T-cell (primary cell): ENCODE measurements around the gene B3GAT3. TPM values are rescaled to one million over a fixed set of nuclear protein-coding genes. Genes with fewer than 3 reads are reported as not detected.
"Not testable (repeated sequence)": the region's sequence is repeated elsewhere in the genome, so short reads cannot be mapped to it uniquely, and the experiment has no call there.

Source experiments
- ATAC-seq, 4 experiments: fragments of 200-7000 bp in 3 of 4; fragments of 150-1000 bp in 1 of 4; cut with Tn5 transposase; replicated peaks in 1 of 4; 1 replicate in 3 of 4; 2 replicates in 1 of 4; pipeline ENCODE4 v1.10.0; 2021; ENCODE audit warnings: moderate library complexity in 3 of 4, mild to moderate bottlenecking in 2 of 4, moderate number of reproducible peaks in 1 of 4
- CTCF ChIA-PET, 2 donors: fragments of 300-600 bp; sonication (Branson Sonifier 250); formaldehyde crosslinking; loops; one replicate each; lab custom pipeline; 2022; ENCODE audit warnings: antibody characterized with exemption in 2 of 2; lab: Charles Lee
- POLR2A ChIA-PET, 2 donors: fragments of 300-600 bp; sonication (Branson Sonifier 250); formaldehyde crosslinking; loops; one replicate each; lab custom pipeline; 2022; ENCODE audit warnings: antibody characterized with exemption in 2 of 2; lab: Charles Lee
- DNase-seq, 35 experiments: peaks; one replicate each; pipeline versions ENCODE4 v3.0.0 to v3.0.0-alpha.2; 2013 to 2023
- H3K27ac ChIP-seq: one replicate; pipeline ENCODE4 v1.5.1; 2013; ENCODE audit warnings: low read length
- H3K27me3 ChIP-seq, 2 experiments: replicated peaks in 1 of 2; 1 replicate in 1 of 2; 2 replicates in 1 of 2; pipeline versions ENCODE4 v1.6.1 to v1.7.0; 2013; ENCODE audit warnings: low read length in 1 of 2, mixed read lengths in 1 of 2; ENCODE audit not compliant: control insufficient read depth in 2 of 2, insufficient read depth in 2 of 2; ENCODE audit errors: extremely low read depth in 1 of 2
- H3K36me3 ChIP-seq, 2 donors: 1 replicate in 1 of 2; 2 replicates in 1 of 2; pipeline versions ENCODE4 v1.6.1 to v1.7.0; 2013; ENCODE audit warnings: low read length in 1 of 2; ENCODE audit not compliant: control insufficient read depth in 2 of 2, insufficient read depth in 1 of 2; ENCODE audit errors: extremely low read depth in 1 of 2
- H3K4me1 ChIP-seq, 2 experiments: 1 replicate in 1 of 2; 2 replicates in 1 of 2; pipeline versions ENCODE4 v1.6.1 to v1.7.0; 2013; ENCODE audit warnings: low read length in 2 of 2, mixed read lengths in 1 of 2; ENCODE audit not compliant: insufficient read depth in 2 of 2, control insufficient read depth in 1 of 2; ENCODE audit errors: extremely low read depth in 1 of 2
- H3K4me3 ChIP-seq, 2 donors: 1 replicate in 1 of 2; 2 replicates in 1 of 2; pipeline versions ENCODE4 v1.5.1 to v1.7.0; 2013; ENCODE audit warnings: mild to moderate bottlenecking in 2 of 2, low read length in 1 of 2, moderate library complexity in 1 of 2; ENCODE audit not compliant: control insufficient read depth in 1 of 2; ENCODE audit errors: extremely low read depth in 1 of 2
- H3K9me3 ChIP-seq: 2 replicates; pipeline ENCODE4 v1.7.0; 2013
- H3K27ac Mint-ChIP-seq, 2 donors: one replicate each; pipeline ENCODE4 v1.8.0; 2020 to 2021; ENCODE audit warnings: mild to moderate bottlenecking in 2 of 2, mixed read lengths in 2 of 2
- H3K27me3 Mint-ChIP-seq, 2 donors: one replicate each; pipeline ENCODE4 v1.8.0; 2021 to 2022; ENCODE audit warnings: mixed read lengths in 2 of 2
- H3K36me3 Mint-ChIP-seq: one replicate; pipeline ENCODE4 v1.8.0; 2021; ENCODE audit warnings: mixed read lengths
- H3K4me1 Mint-ChIP-seq, 3 donors: one replicate each; pipeline ENCODE4 v1.8.0; 2020 to 2022; ENCODE audit warnings: mixed read lengths in 3 of 3, mild to moderate bottlenecking in 1 of 3
- H3K4me3 Mint-ChIP-seq, 3 donors: one replicate each; pipeline ENCODE4 v1.8.0; 2020 to 2022; ENCODE audit warnings: mild to moderate bottlenecking in 3 of 3, mixed read lengths in 3 of 3, moderate library complexity in 3 of 3
- H3K9me3 Mint-ChIP-seq, 3 donors: one replicate each; pipeline ENCODE4 v1.8.0; 2020 to 2022; ENCODE audit warnings: mixed read lengths in 3 of 3
- WGBS: methylation state at CpG from one replicate; pipeline ENCODE4 v1.1.5; 2013; ENCODE audit warnings: missing lambda C conversion rate; ENCODE audit not compliant: insufficient coverage; 5-methylcytosine and 5-hydroxymethylcytosine counted together
- total RNA-seq, 35 experiments: library from RNA in 6 of 35; stranded (reverse) in 6 of 35; fragments of 120-200 nt in 1 of 35; gene quantifications; one replicate each; pipeline versions ENCODE4 v1.2.1 to v1.2.4 and lab custom pipeline; 2013 to 2026

The B3GAT3 gene
- total RNA-seq, 5 donors from 2014 or later (not counting 1 experiment from before 2014, with no cell fraction given): 59.0 to 94.5 (median 90.5) TPM

GRCh38 chr11:62652161-62653006, 30.6 kb upstream of the B3GAT3 start:
- ATAC-seq (peak; percentile 5 to 11 (median 8)), DNase-seq (peak in 9 of 35 experiments; percentile 16 to 72 (median 40))
- peaks cover 4% of the 10 kb centered on the region for H3K36me3 Mint-ChIP-seq
- WGBS: 0% methylated on average over 7 of the region's 16 CpGs
- H3K9me3 Mint-ChIP-seq: no peaks in the 10 kb centered on the region
- CTCF ChIA-PET: interaction anchor here in 1 of 2 donors (0.5 to 1.0 kb wide), 4 partner anchors 13 to 272 kb away, joined by 3 to 6 read pairs (median 4); partner anchors contain the start of genes C11orf98 and CSKMT
- H3K27me3 Mint-ChIP-seq: no peaks in the 10 kb centered on the region
- Histone ChIP-seq H3K4me1 (peaks cover 7 to 42% of the 10 kb centered on the region in 2 experiments), H3K36me3 (peaks cover 9 to 25% of the 10 kb centered on the region in 2 donors), H3K27me3 (no peaks in the 10 kb centered on the region), H3K9me3 (no peaks in the 10 kb centered on the region), H3K27ac (peak overlapping the region; percentile 63), H3K4me3 (peak overlapping the region; percentile 69 to 95)
- peak overlapping the region; percentile 87 to 97 (median 88) for H3K4me3 Mint-ChIP-seq
- POLR2A ChIA-PET: interaction anchor here (0.6 to 1.4 kb wide), 5 partner anchors 9 to 61 kb away, joined by 3 to 28 read pairs (median 4); partner anchors contain the start of genes C11orf98 (in 2 of the 2), CSKMT (in 2 of the 2) and TUT1 (in 1 of the 2)
- peaks cover 19 to 28% (median 19%) of the 10 kb centered on the region in 3 donors for H3K4me1 Mint-ChIP-seq
- peak overlapping the region; percentile 85 to 90 for H3K27ac Mint-ChIP-seq

- H3K9me3 ChIP-seq, H3K27me3 Mint-ChIP-seq, H3K9me3 Mint-ChIP-seq, CTCF ChIA-PET, H3K4me3 ChIP-seq, H3K36me3 Mint-ChIP-seq, H3K27me3 ChIP-seq, DNase-seq, H3K4me3 Mint-ChIP-seq, H3K27ac ChIP-seq, ATAC-seq: not testable (repeated sequence)
- Histone ChIP-seq H3K4me1 (peaks cover 13 to 58% of the 10 kb centered on the region in 2 experiments), H3K36me3 (peaks cover 9 to 26% of the 10 kb centered on the region in 2 donors)
- 98% methylated on average over 7 of the region's 12 CpGs for WGBS
- peak overlapping the region in 1 of 2 donors; percentile 34 for H3K27ac Mint-ChIP-seq
- H3K4me1 Mint-ChIP-seq: peaks cover 32 to 39% (median 35%) of the 10 kb centered on the region in 3 donors
- POLR2A ChIA-PET: interaction anchor here (0.6 kb wide), 2 partner anchors 16 to 682 kb away, joined by 4 read pairs; no protein-coding TSS in a partner anchor
These were observed 28.5 kb upstream of the B3GAT3 start for GRCh38 chr11:62650283-62650682.

GRCh38 chr11:62649486-62649885, 27.7 kb upstream of the B3GAT3 start:
- Histone ChIP-seq H3K4me1 (peaks cover 16 to 65% of the 10 kb centered on the region in 2 experiments), H3K27me3 (no peaks in the 10 kb centered on the region), H3K9me3 (no peaks in the 10 kb centered on the region), H3K36me3 (peaks cover 9 to 27% of the 10 kb centered on the region in 2 donors), H3K27ac (no peak overlapping the region), H3K4me3 (no peak overlapping the region)
- Mint-ChIP-seq H3K4me3 (no peak overlapping the region), H3K36me3 (peaks cover 4% of the 10 kb centered on the region), H3K27ac (no peak overlapping the region), H3K27me3 (no peaks in the 10 kb centered on the region), H3K9me3 (no peaks in the 10 kb centered on the region), H3K4me1 (peaks cover 38 to 45% (median 42%) of the 10 kb centered on the region in 3 donors)
- ChIA-PET POLR2A (interaction anchor here (0.6 to 1.1 kb wide), 3 partner anchors 11 to 19 kb away, joined by 3 to 6 read pairs (median 4); partner anchors contain the start of genes C11orf98 (in 1 of the 2) and CSKMT (in 1 of the 2)), CTCF (no interaction called here)
- ATAC-seq: no peak
- WGBS: 98% methylated on average over 8 of the region's 11 CpGs
- no peak for DNase-seq

- CTCF ChIA-PET: no interaction called here
- Mint-ChIP-seq H3K9me3 (no peaks in the 10 kb centered on the region), H3K27me3 (no peaks in the 10 kb centered on the region), H3K4me1 (peaks cover 42 to 46% (median 43%) of the 10 kb centered on the region in 3 donors), H3K36me3 (peaks cover 7% of the 10 kb centered on the region), H3K27ac (no peak overlapping the region), H3K4me3 (no peak overlapping the region)
- no peak overlapping the region for H3K4me3 ChIP-seq
- peaks cover 9 to 33% of the 10 kb centered on the region in 2 donors for H3K36me3 ChIP-seq
- no peak for DNase-seq
- H3K27me3 ChIP-seq: no peaks in the 10 kb centered on the region
- POLR2A ChIA-PET: interaction anchor here (0.6 to 1.2 kb wide), 5 partner anchors 11 to 75 kb away, joined by 3 to 6 read pairs (median 3); partner anchors contain the start of genes C11orf98 (in 1 of the 2), CSKMT (in 1 of the 2) and EEF1G (in 1 of the 2)
- 98% methylated on average over 6 of the region's 11 CpGs for WGBS
- H3K27ac ChIP-seq: no peak overlapping the region
- no peak for ATAC-seq
- H3K4me1 ChIP-seq: peaks cover 16 to 65% of the 10 kb centered on the region in 2 experiments
- H3K9me3 ChIP-seq: no peaks in the 10 kb centered on the region
These were observed 27.2 kb upstream of the B3GAT3 start for GRCh38 chr11:62648967-62649364.

- peaks cover 38 to 42% (median 40%) of the 10 kb centered on the region in 3 donors for H3K4me1 Mint-ChIP-seq
- no peak for ATAC-seq
- Histone ChIP-seq H3K27ac (no peak overlapping the region), H3K36me3 (peaks cover 9 to 34% of the 10 kb centered on the region in 2 donors), H3K9me3 (no peaks in the 10 kb centered on the region), H3K27me3 (no peaks in the 10 kb centered on the region), H3K4me3 (no peak overlapping the region), H3K4me1 (peaks cover 16 to 60% of the 10 kb centered on the region in 2 experiments)
- peaks cover 7% of the 10 kb centered on the region for H3K36me3 Mint-ChIP-seq
- no peak for DNase-seq
- POLR2A ChIA-PET: interaction anchor here (0.8 to 1.2 kb wide), 2 partner anchors 26 to 75 kb away, joined by 3 read pairs; partner anchors contain the start of gene EEF1G (in 1 of the 2)
- no peaks in the 10 kb centered on the region for H3K9me3 Mint-ChIP-seq
- CTCF ChIA-PET: no interaction called here
- 96% methylated on average over 18 of the region's 24 CpGs for WGBS
- H3K27ac Mint-ChIP-seq: no peak overlapping the region
- no peak overlapping the region for H3K4me3 Mint-ChIP-seq
- H3K27me3 Mint-ChIP-seq: no peaks in the 10 kb centered on the region
These were observed 26.6 kb upstream of the B3GAT3 start for GRCh38 chr11:62648185-62648966.
